H1 (cell line): Measurements from ENCODE around the gene CAMKK2. TPM values are rescaled to one million over a fixed set of nuclear protein-coding genes. Genes with fewer than 3 reads are reported as not detected.

Experiments used
- CTCF ChIA-PET: fragments of 300-600 bp; sonication (Branson Sonifier 250); formaldehyde crosslinking; loops from one replicate; lab custom pipeline; 2021; ENCODE audit not compliant: partially characterized antibody; lab: Charles Lee
- POLR2A ChIA-PET: fragments of 300-600 bp; sonication (Branson Sonifier 250); formaldehyde crosslinking; loops from one replicate; lab custom pipeline; 2021; ENCODE audit warnings: inconsistent platforms; ENCODE audit not compliant: partially characterized antibody; lab: Charles Lee
- DNase-seq, 2 experiments: peaks; one replicate each; pipeline versions ENCODE4 v3.0.0 to v3.0.0-alpha.2; 2010 to 2022; ENCODE audit warnings: low spot score in 2 of 2, low read depth in 1 of 2, mixed read lengths in 1 of 2
- FAIRE-seq: peaks from 2 replicates; lab custom pipeline; 2011; peaks lifted over from hg19 to GRCh38; lab: Jason Lieb, UNC
- H2AFZ ChIP-seq: 2 replicates; pipeline ENCODE4 v1.8.1; 2012; ENCODE audit warnings: low read length, inconsistent platforms
- H2AK5ac ChIP-seq: 2 replicates; pipeline ENCODE4 v1.6.1; 2013; ENCODE audit warnings: low read depth, low read length
- H2BK120ac ChIP-seq: replicated peaks from 2 replicates; pipeline ENCODE3; 2013; ENCODE audit warnings: low read depth, low read length, inconsistent platforms
- H2BK12ac ChIP-seq: 2 replicates; pipeline ENCODE4 v1.6.1; 2013; ENCODE audit warnings: low read depth, low read length
- H2BK15ac ChIP-seq: 2 replicates; pipeline ENCODE4 v1.6.1; 2013; ENCODE audit warnings: low read length
- H2BK20ac ChIP-seq: 2 replicates; pipeline ENCODE4 v1.6.1; 2013; ENCODE audit warnings: low read length
- H2BK5ac ChIP-seq: 2 replicates; pipeline ENCODE4 v1.6.1; 2013; ENCODE audit warnings: low read depth, low read length
- H3K14ac ChIP-seq: 2 replicates; pipeline ENCODE4 v1.6.1; 2013; ENCODE audit warnings: inconsistent platforms; ENCODE audit not compliant: insufficient read length
- H3K18ac ChIP-seq: 2 replicates; pipeline ENCODE4 v1.6.1; 2013; ENCODE audit warnings: low read length; ENCODE audit errors: extremely low read depth
- H3K23ac ChIP-seq: 2 replicates; pipeline ENCODE4 v1.6.1; 2013; ENCODE audit warnings: inconsistent platforms; ENCODE audit not compliant: insufficient read length
- H3K23me2 ChIP-seq: 2 replicates; pipeline ENCODE4 v1.6.1; 2013; ENCODE audit warnings: low read depth, low read length
- H3K27ac ChIP-seq: 2 replicates; pipeline ENCODE4 v1.6.1; 2011; ENCODE audit warnings: low read depth, low read length, inconsistent platforms
- H3K27me3 ChIP-seq, 4 experiments: replicated peaks in 1 of 4; 1 replicate in 1 of 4; 2 replicates in 3 of 4; pipeline versions ENCODE4 v1.6.1 to v1.8.1; 2011 to 2013; ENCODE audit warnings: low read length in 3 of 4, mild to moderate bottlenecking in 3 of 4, inconsistent platforms in 2 of 4, mixed read lengths in 2 of 4, moderate library complexity in 1 of 4; ENCODE audit not compliant: control insufficient read depth in 3 of 4, insufficient read depth in 3 of 4; ENCODE audit errors: extremely low read depth in 1 of 4
- H3K36me3 ChIP-seq, 4 experiments: 2 replicates each; pipeline versions ENCODE4 v1.6.1 to v1.8.1; 2011 to 2013; ENCODE audit warnings: mild to moderate bottlenecking in 4 of 4, low read length in 3 of 4, moderate library complexity in 2 of 4, control low read depth in 1 of 4, inconsistent platforms in 1 of 4; ENCODE audit not compliant: insufficient read depth in 4 of 4, control insufficient read depth in 2 of 4
- H3K4ac ChIP-seq: replicated peaks from 2 replicates; pipeline ENCODE3; 2013; ENCODE audit warnings: low read length, low read depth, mixed read lengths, inconsistent platforms; ENCODE audit not compliant: insufficient read length
- H3K4me1 ChIP-seq, 4 experiments: replicated peaks in 1 of 4; 1 replicate in 1 of 4; 2 replicates in 3 of 4; pipeline versions ENCODE4 v1.6.1 to v1.8.1; 2011 to 2013; ENCODE audit warnings: low read length in 3 of 4, inconsistent platforms in 2 of 4, mixed read lengths in 1 of 4; ENCODE audit not compliant: insufficient read depth in 4 of 4, control insufficient read depth in 3 of 4
- H3K4me2 ChIP-seq, 2 experiments: 2 replicates each; pipeline versions ENCODE4 v1.6.1 to v1.8.1; 2011 to 2013; ENCODE audit warnings: low read depth in 2 of 2, low read length in 2 of 2, control low read depth in 1 of 2, inconsistent platforms in 1 of 2, mild to moderate bottlenecking in 1 of 2; ENCODE audit not compliant: insufficient read depth in 1 of 2
- H3K4me3 ChIP-seq, 4 experiments: fragments of 200-600, 300-600 bp in 1 of 4; sonication (generic), shearing (Covaris generic), sonication (Bioruptor Twin) in 1 of 4; 2 replicates each; pipeline versions ENCODE4 v1.5.1 to v1.8.1; 2011 to 2016; ENCODE audit warnings: low read length in 4 of 4, low read depth in 3 of 4, control low read depth in 2 of 4, inconsistent platforms in 2 of 4, mild to moderate bottlenecking in 2 of 4, mixed read lengths in 1 of 4, moderate library complexity in 1 of 4; ENCODE audit not compliant: insufficient read depth in 2 of 4; ENCODE audit errors: extremely low read depth in 1 of 4
- H3K56ac ChIP-seq: replicated peaks from 2 replicates; pipeline ENCODE3; 2013; ENCODE audit warnings: low read depth, mild to moderate bottlenecking, mixed read lengths, low read length, inconsistent platforms; ENCODE audit not compliant: insufficient read length
- H3K79me1 ChIP-seq: 2 replicates; pipeline ENCODE4 v1.6.1; 2013; ENCODE audit warnings: low read depth, low read length, control low read depth
- H3K79me2 ChIP-seq, 2 experiments: 2 replicates each; pipeline versions ENCODE4 v1.6.1 to v1.8.1; 2012 to 2013; ENCODE audit warnings: low read length in 2 of 2, mild to moderate bottlenecking in 2 of 2, inconsistent platforms in 1 of 2; ENCODE audit not compliant: insufficient read depth in 2 of 2, control insufficient read depth in 1 of 2
- H3K9ac ChIP-seq, 4 experiments: replicated peaks in 1 of 4; 1 replicate in 1 of 4; 2 replicates in 3 of 4; pipeline versions ENCODE4 v1.6.1 to v1.8.1; 2011 to 2013; ENCODE audit warnings: low read depth in 3 of 4, low read length in 3 of 4, control low read depth in 2 of 4, mild to moderate bottlenecking in 2 of 4, moderate library complexity in 2 of 4, inconsistent platforms in 1 of 4; ENCODE audit errors: extremely low read depth in 1 of 4
- H3K9me3 ChIP-seq, 2 experiments: 2 replicates each; pipeline versions ENCODE4 v1.6.1 to v1.8.1; 2012 to 2013; ENCODE audit warnings: mild to moderate bottlenecking in 2 of 2, moderate library complexity in 2 of 2, control low read depth in 1 of 2, inconsistent platforms in 1 of 2, low read depth in 1 of 2, low read length in 1 of 2, mixed read lengths in 1 of 2; ENCODE audit not compliant: insufficient read depth in 2 of 2
- H4K20me1 ChIP-seq, 2 experiments: replicated peaks in 1 of 2; 2 replicates each; pipeline versions ENCODE3 to v1.8.1; 2011 to 2013; ENCODE audit warnings: inconsistent platforms in 2 of 2, low read length in 2 of 2, mild to moderate bottlenecking in 1 of 2; ENCODE audit not compliant: insufficient read depth in 2 of 2, control insufficient read depth in 1 of 2
- H4K5ac ChIP-seq: 2 replicates; pipeline ENCODE4 v1.6.1; 2013; ENCODE audit warnings: low read length, low read depth, mixed read lengths, inconsistent platforms; ENCODE audit not compliant: insufficient read length
- H4K8ac ChIP-seq: 2 replicates; pipeline ENCODE4 v1.8.0; 2013; ENCODE audit warnings: mild to moderate bottlenecking, moderate library complexity, low read length, inconsistent platforms; ENCODE audit not compliant: insufficient read depth; ENCODE audit errors: extremely low read depth
- H4K91ac ChIP-seq: replicated peaks from 2 replicates; pipeline ENCODE3; 2013; ENCODE audit warnings: low read length, mixed read lengths, inconsistent platforms; ENCODE audit not compliant: insufficient read length
- CTCF ChIP-seq, 3 experiments: IDR thresholded peaks; 1 replicate in 2 of 3; 2 replicates in 1 of 3; pipeline versions ENCODE4 v1.5.1 to v1.6.1; 2011; ENCODE audit warnings: low read length in 3 of 3, mild to moderate bottlenecking in 3 of 3, inconsistent platforms in 2 of 3, low read depth in 1 of 3, moderate library complexity in 1 of 3; ENCODE audit not compliant: insufficient read depth in 1 of 3; ENCODE audit errors: control extremely low read depth in 1 of 3
- PHF8 ChIP-seq: fragments of 200-600 bp; sonication (generic); conservative IDR thresholded peaks from 2 replicates; pipeline ENCODE4 v1.7.1; 2012; ENCODE audit warnings: low read depth, mild to moderate bottlenecking, inconsistent platforms, low read length, moderate library complexity
- POLR2A ChIP-seq, 2 experiments: IDR thresholded peaks; 1 replicate in 1 of 2; 2 replicates in 1 of 2; pipeline ENCODE4 v1.6.1; 2011; ENCODE audit warnings: low read depth in 2 of 2, low read length in 2 of 2, mild to moderate bottlenecking in 2 of 2; ENCODE audit errors: control extremely low read depth in 1 of 2
- POLR2AphosphoS5 ChIP-seq: IDR thresholded peaks from 2 replicates; pipeline ENCODE4 v1.6.1; 2011; ENCODE audit warnings: low read depth, low read length
- RAD21 ChIP-seq, 2 experiments: IDR thresholded peaks in 1 of 2; conservative IDR thresholded peaks in 1 of 2; 2 replicates each; pipeline ENCODE4 v1.6.1; 2011; ENCODE audit warnings: low read depth in 2 of 2, low read length in 2 of 2, improper control_type of control experiment in 1 of 2, inconsistent platforms in 1 of 2, mild to moderate bottlenecking in 1 of 2, moderate library complexity in 1 of 2
- SIX5 ChIP-seq: IDR thresholded peaks from 2 replicates; pipeline ENCODE4 v1.6.1; 2011; ENCODE audit warnings: mild to moderate bottlenecking, low read depth, low read length
- SP1 ChIP-seq: IDR thresholded peaks from 2 replicates; pipeline ENCODE4 v1.6.1; 2011; ENCODE audit warnings: low read depth, low read length
- SP4 ChIP-seq: IDR thresholded peaks from 2 replicates; pipeline ENCODE4 v1.6.1; 2012; ENCODE audit warnings: low read length, inconsistent platforms
- TAF1 ChIP-seq: IDR thresholded peaks from 2 replicates; pipeline ENCODE4 v1.6.1; 2011; ENCODE audit warnings: mild to moderate bottlenecking, low read depth, low read length
- ZNF274 ChIP-seq: IDR thresholded peaks from 2 replicates; pipeline ENCODE4 v1.7.0; 2012; ENCODE audit warnings: low read length, borderline replicate concordance; ENCODE audit errors: extremely low read depth
- WGBS, 2 experiments: shearing (Covaris generic) in 1 of 2; methylation state at CpG; one replicate each; pipeline versions ENCODE4 v1.1.6 to v1.1.7; 2013 to 2015; ENCODE audit warnings: low lambda C conversion rate in 2 of 2, mixed read lengths in 2 of 2, inconsistent platforms in 1 of 2, low coverage in 1 of 2, missing lambda C conversion rate in 1 of 2; ENCODE audit not compliant: insufficient replicate concordance in 2 of 2, insufficient coverage in 1 of 2, insufficient read length in 1 of 2; ENCODE audit errors: extremely low coverage in 1 of 2, missing lambda C conversion rate in 1 of 2; 5-methylcytosine and 5-hydroxymethylcytosine counted together
- polyA plus RNA-seq, 7 experiments: library from polyadenylated mRNA; depleted of rRNA in 3 of 7; stranded (reverse) in 5 of 7; unstranded in 2 of 7; fragments of >200 nt in 5 of 7; fragments of 200-250 nt in 2 of 7; gene quantifications; 1 replicate in 5 of 7; 2 replicates in 1 of 7; 4 replicates in 1 of 7; pipeline versions ENCODE4 v1.2.1 to v1.2.3, GENCODE V29; 2011 to 2013; ENCODE audit warnings: missing spikeins in 2 of 7, mixed read lengths in 2 of 7
- total RNA-seq: library from RNA; stranded (reverse); fragmentation: NEBNext Ultra II Directional; extraction: Animal tissue kit (Norgen Biotek cat#: 25700); gene quantifications from 2 replicates; pipeline ENCODE4 v1.2.1, GENCODE V29; 2021
- TF ChIP-seq, protein P1 (sequence below): IDR thresholded peaks from 2 replicates; pipeline ENCODE4 v1.6.1; 2011; ENCODE audit warnings: low read length, improper control_type of control experiment

Gene CAMKK2
- total and polyA plus RNA-seq, 2 of the 8 experiments (the other 6 are each of a cell fraction or from before 2014, with no cell fraction given), result 29.6 to 30.6 TPM

- no peaks in the 10 kb centered on the region for H3K36me3 ChIP-seq
- ChIA-PET CTCF (interaction anchor here (1.3 to 2.8 kb wide), 3 partner anchors 14 to 139 kb away, joined by 3 to 12 read pairs (median 3); no protein-coding TSS in a partner anchor), POLR2A (no interaction called here)
- H3K9me3 ChIP-seq, result no peaks in the 10 kb centered on the region
- H2BK5ac ChIP-seq, result no peak overlapping the region
- no peaks in the 10 kb centered on the region for H3K79me2 ChIP-seq
- 83% methylated on average over 7 of the region's 7 CpGs; no CpG with 5 or more reads in 1 of the 2 experiments for WGBS, 2 experiments
- H2BK15ac ChIP-seq, result no peak overlapping the region
- no peak overlapping the region for H2BK120ac ChIP-seq
- no peak overlapping the region for H3K23ac ChIP-seq
- no peak overlapping the region for H3K4me3 ChIP-seq
- no peaks in the 10 kb centered on the region for H4K20me1 ChIP-seq
- no peaks in the 10 kb centered on the region for H3K4me1 ChIP-seq
- DNase-seq, result no peak
- H3K27me3 ChIP-seq, result no peaks in the 10 kb centered on the region
- H3K4me2 ChIP-seq, result no peak overlapping the region
- no peak overlapping the region for H3K14ac ChIP-seq
- no peak overlapping the region for H3K4ac ChIP-seq
- H2AFZ ChIP-seq, result no peak overlapping the region
- H3K56ac ChIP-seq, result no peak overlapping the region
- H3K9ac ChIP-seq, result no peak overlapping the region
- H4K5ac ChIP-seq, result no peak overlapping the region
- no peaks in the 10 kb centered on the region for H3K23me2 ChIP-seq
- no peak overlapping the region for H2BK20ac ChIP-seq
- H2BK12ac ChIP-seq, result no peak overlapping the region
- no peak overlapping the region for H2AK5ac ChIP-seq
- H3K27ac ChIP-seq, result no peak overlapping the region
- H4K91ac ChIP-seq, result no peak overlapping the region
- H4K8ac ChIP-seq, result no peak overlapping the region
- no peak for FAIRE-seq
- no peaks in the 10 kb centered on the region for H3K79me1 ChIP-seq
- H3K18ac ChIP-seq, result no peak overlapping the region
- TF ChIP-seq PHF8 (no peak), ZNF274 (no peak), SIX5 (no peak), POLR2A (IDR thresholded peaks at IDR 0.05; ENCODE audit: control extremely low read depth in 1 of 2, low read depth in 2 of 2, low read length in 2 of 2) (no peak), SP4 (no peak), TAF1 (no peak), CTCF (IDR thresholded peaks at IDR 0.05; ENCODE audit: control extremely low read depth in 1 of 3, insufficient read depth in 1 of 3, low read depth in 1 of 3, low read length in 3 of 3) (no peak), SP1 (no peak), RAD21 (IDR thresholded peaks at IDR 0.05 in 1 of 2, conservative IDR thresholded peaks at IDR 0.05 in 1 of 2; ENCODE audit: low read depth in 2 of 2, low read length in 2 of 2) (no peak), POLR2AphosphoS5 (no peak)
- TF ChIP-seq, protein P1, sequence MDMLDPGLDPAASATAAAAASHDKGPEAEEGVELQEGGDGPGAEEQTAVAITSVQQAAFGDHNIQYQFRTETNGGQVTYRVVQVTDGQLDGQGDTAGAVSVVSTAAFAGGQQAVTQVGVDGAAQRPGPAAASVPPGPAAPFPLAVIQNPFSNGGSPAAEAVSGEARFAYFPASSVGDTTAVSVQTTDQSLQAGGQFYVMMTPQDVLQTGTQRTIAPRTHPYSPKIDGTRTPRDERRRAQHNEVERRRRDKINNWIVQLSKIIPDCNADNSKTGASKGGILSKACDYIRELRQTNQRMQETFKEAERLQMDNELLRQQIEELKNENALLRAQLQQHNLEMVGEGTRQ, result no peak
Measured at GRCh38 chr12:121198949-121199348, 97.6 kb downstream of the CAMKK2 start.
